GM23248 (cell line): ENCODE results near the gene ABHD6. TPM values are rescaled to one million over a fixed set of nuclear protein-coding genes. Genes with fewer than 3 reads are reported as not detected.
A peak's percentile ranks its signal among the peaks of the same experiment; 100 is the strongest.

Experiments
- DNase-seq: peaks from one replicate; pipeline ENCODE4 v3.0.0-alpha.2; 2015
- H2AFZ ChIP-seq: fragments of 200-600 bp; sonication (generic); 2 replicates; pipeline ENCODE4 v1.6.1; 2016; ENCODE audit warnings: antibody characterized with exemption
- H3F3A ChIP-seq: fragments of 200-600 bp; sonication (generic); 2 replicates; pipeline ENCODE4 v1.6.1; 2016; ENCODE audit warnings: mild to moderate bottlenecking, antibody characterized with exemption, mixed run types; ENCODE audit not compliant: insufficient read depth
- H3K27ac ChIP-seq: fragments of 200-600 bp; sonication (generic); 2 replicates; pipeline ENCODE4 v1.5.1; 2016; ENCODE audit warnings: mild to moderate bottlenecking
- H3K27me3 ChIP-seq: fragments of 200-600 bp; sonication (generic); replicated peaks from 2 replicates; pipeline ENCODE4 v1.6.1; 2016; ENCODE audit warnings: mild to moderate bottlenecking; ENCODE audit not compliant: insufficient read depth
- H3K36me3 ChIP-seq: fragments of 200-600 bp; sonication (generic); 2 replicates; pipeline ENCODE4 v1.6.1; 2016; ENCODE audit warnings: low read depth, mild to moderate bottlenecking
- H3K4me1 ChIP-seq: fragments of 200-600 bp; sonication (generic); 2 replicates; pipeline ENCODE4 v1.6.1; 2016; ENCODE audit warnings: mild to moderate bottlenecking; ENCODE audit not compliant: insufficient read depth
- H3K4me2 ChIP-seq: fragments of 200-600 bp; sonication (generic); one replicate; pipeline ENCODE4 v1.6.1; 2016; ENCODE audit warnings: mild to moderate bottlenecking; ENCODE audit not compliant: unreplicated experiment
- H3K4me3 ChIP-seq: fragments of 200-600 bp; sonication (generic); 2 replicates; pipeline ENCODE4 v1.5.1; 2016; ENCODE audit warnings: mild to moderate bottlenecking
- H3K79me2 ChIP-seq: fragments of 200-600 bp; sonication (generic); 2 replicates; pipeline ENCODE4 v1.6.1; 2016; ENCODE audit warnings: mild to moderate bottlenecking; ENCODE audit not compliant: insufficient read depth
- H3K9ac ChIP-seq: fragments of 200-600 bp; sonication (generic); 2 replicates; pipeline ENCODE4 v1.6.1; 2016; ENCODE audit warnings: mild to moderate bottlenecking
- H3K9me2 ChIP-seq: fragments of 200-600 bp; sonication (generic); 2 replicates; pipeline ENCODE4 v1.6.1; 2016; ENCODE audit warnings: mixed run types, mild to moderate bottlenecking, moderate library complexity; ENCODE audit not compliant: insufficient read depth
- H3K9me3 ChIP-seq: fragments of 200-600 bp; sonication (generic); one replicate; pipeline ENCODE4 v1.6.1; 2017; ENCODE audit warnings: low read depth
- H4K20me1 ChIP-seq: fragments of 200-600 bp; sonication (generic); 2 replicates; pipeline ENCODE4 v1.6.0; 2016; ENCODE audit not compliant: insufficient read depth
- EZH2 ChIP-seq: fragments of 200-600 bp; sonication (generic); IDR thresholded peaks from 2 replicates; pipeline ENCODE4 v1.6.1; 2018; ENCODE audit warnings: antibody characterized with exemption, mild to moderate bottlenecking; ENCODE audit not compliant: insufficient read depth, poor library complexity, severe bottlenecking
- EZH2phosphoT487 ChIP-seq: fragments of 200-600 bp; sonication (generic); IDR thresholded peaks from 2 replicates; pipeline ENCODE4 v1.6.1; 2018; ENCODE audit warnings: antibody characterized with exemption, moderate library complexity, mild to moderate bottlenecking, low read depth; ENCODE audit not compliant: insufficient read depth
- WGBS, 2 experiments: methylation state at CpG; one replicate each; pipeline ENCODE4 v1.1.6; 2015 to 2017; ENCODE audit warnings: low lambda C conversion rate in 2 of 2, low coverage in 1 of 2; ENCODE audit errors: missing lambda C conversion rate in 2 of 2; 5-methylcytosine and 5-hydroxymethylcytosine counted together
- in situ Hi-C: fragments of 300-500 bp; cut with MboI; formaldehyde crosslinking; loops from 2 replicates; pipeline ENCODE4 v1.15.0; 2020
- polyA plus RNA-seq: library from polyadenylated mRNA; unstranded; fragments of >200 nt; fragmentation: Nextera tagmentation; extraction: Ambion mirVana; gene quantifications from 2 replicates; pipeline ENCODE4 v1.2.1, GENCODE V29; 2016
- total RNA-seq: library from RNA; depleted of rRNA; stranded (reverse); fragments of >200 nt; shearing (Covaris generic); gene quantifications from 2 replicates; pipeline ENCODE4 v1.2.3, GENCODE V29; 2014

The ABHD6 gene
- total and polyA plus RNA-seq, 2 experiments from 2014 or later: 4.4 to 5.3 TPM

DNA sequence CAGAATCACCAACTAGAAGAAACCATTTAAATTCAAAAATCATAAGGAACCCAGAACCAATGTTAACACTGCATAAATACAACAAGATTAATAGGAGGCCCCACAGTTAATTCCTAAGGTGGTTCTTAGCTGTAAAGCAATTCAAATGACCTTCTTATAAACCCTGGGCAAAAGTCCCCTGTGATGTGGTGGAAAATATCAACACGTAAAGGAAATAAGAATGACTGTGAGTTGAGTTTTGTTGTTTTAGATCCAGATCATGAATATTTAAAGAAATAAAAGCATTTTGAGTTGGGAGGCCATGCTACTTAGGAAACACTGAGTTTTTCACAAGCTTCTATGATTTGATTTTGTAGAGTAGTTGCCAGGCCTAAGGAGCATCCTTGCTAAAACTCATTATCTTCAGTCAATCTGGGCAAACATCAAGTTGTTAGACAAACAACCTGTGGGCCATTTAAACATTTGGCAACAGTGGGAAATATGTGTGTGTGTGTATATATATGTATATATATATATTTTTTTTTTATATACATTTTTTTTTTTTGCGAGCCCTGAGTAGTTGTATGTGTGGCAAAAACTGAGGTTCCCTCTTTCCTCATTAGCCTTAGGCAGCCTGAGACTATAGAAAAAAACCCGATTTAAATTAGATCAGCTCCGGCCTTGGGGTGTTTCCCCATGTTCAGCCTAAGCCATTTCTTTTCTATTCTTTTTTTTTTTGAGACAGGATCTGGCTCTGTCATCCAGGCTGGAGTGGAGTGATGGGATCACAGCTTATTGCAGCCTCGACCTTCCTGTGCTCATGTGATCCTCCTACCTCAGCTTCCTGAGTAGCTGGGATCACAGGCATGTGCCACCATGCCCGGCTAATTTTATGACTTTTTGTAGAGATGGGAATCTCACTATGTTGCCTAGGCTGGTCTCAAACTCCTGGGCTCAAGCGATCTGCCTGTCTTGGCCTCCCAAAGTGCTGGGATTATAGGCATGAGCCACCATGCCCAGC, 87.1 kb downstream of the ABHD6 start:
- WGBS, 2 experiments: 93 to 97% methylated on average over 7 of the region's 7 CpGs
- Histone ChIP-seq H2AFZ (no peak overlapping the region), H3K79me2 (0 out of 2 replicates have a peak, but pooled peaks cover 8% of the 10 kb centered on the region), H3K27me3 (no peaks in the 10 kb centered on the region), H3K9ac (no peak overlapping the region), H3F3A (peaks cover 19% of the 10 kb centered on the region; the same call in 1 of the 2 replicates), H3K9me3 (no peaks in the 10 kb centered on the region), H3K9me2 (no peaks in the 10 kb centered on the region), H4K20me1 (no peaks in the 10 kb centered on the region), H3K27ac (no peak overlapping the region), H3K4me1 (peaks cover 8% of the 10 kb centered on the region; the same call in 1 of the 2 replicates), H3K4me3 (no peak overlapping the region), H3K36me3 (no peaks in the 10 kb centered on the region), H3K4me2 (peak overlapping the region; percentile 16)
- TF ChIP-seq EZH2phosphoT487 (no peak), EZH2 (no peak)
- in situ Hi-C loops: loop anchor here (5.0 to 10.0 kb wide), 2 partner anchors 83 to 210 kb away; partner anchors contain the start of gene ACOX2
- no peak for DNase-seq

DNA sequence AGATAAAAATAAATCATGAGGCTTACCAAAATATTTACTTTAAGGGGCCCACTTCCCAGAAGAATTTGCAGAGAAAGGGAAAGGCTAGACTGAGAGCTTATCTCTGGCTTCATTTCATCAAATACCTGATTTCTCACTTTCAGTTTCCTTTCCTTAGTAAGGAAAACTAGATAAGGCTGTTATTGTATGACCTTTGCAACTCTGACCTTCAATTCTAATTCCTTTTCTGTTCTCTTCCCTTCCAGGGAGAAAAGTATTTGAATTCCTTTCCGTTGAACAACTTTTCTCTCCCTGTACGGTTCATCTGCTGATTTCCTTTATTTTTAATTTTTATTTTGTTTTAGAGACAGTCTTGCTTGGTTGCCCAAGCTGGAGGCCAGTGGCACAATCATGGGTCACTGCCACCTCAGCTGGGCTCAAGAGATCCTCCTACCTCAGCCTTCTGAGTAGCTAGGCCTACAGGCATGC, 88.0 kb downstream of the ABHD6 start:
- H3K9ac ChIP-seq: no peak overlapping the region
- H3K4me2 ChIP-seq: peak overlapping the region; percentile 16
- 0 out of 2 replicates have a peak overlapping the region, but pooled peaks have one; percentile 23 for H3K27ac ChIP-seq
- H3K4me1 ChIP-seq: peaks cover 8% of the 10 kb centered on the region; the same call in 1 of the 2 replicates
- H3F3A ChIP-seq: peaks cover 25% of the 10 kb centered on the region; the same call in 1 of the 2 replicates
- H3K9me2 ChIP-seq: no peaks in the 10 kb centered on the region
- no peaks in the 10 kb centered on the region for H3K27me3 ChIP-seq
- no peak for DNase-seq
- TF ChIP-seq EZH2: no peak
- TF ChIP-seq EZH2phosphoT487: no peak
- WGBS, 2 experiments: 22 to 36% methylated on average over 2 of the region's 2 CpGs
- in situ Hi-C loops: loop anchor here (5.0 to 10.0 kb wide), 2 partner anchors 82 to 209 kb away; partner anchors contain the start of gene ACOX2
- H3K4me3 ChIP-seq: no peak overlapping the region
- H2AFZ ChIP-seq: no peak overlapping the region
- 0 out of 2 replicates have a peak, but pooled peaks cover 8% of the 10 kb centered on the region for H3K79me2 ChIP-seq
- H4K20me1 ChIP-seq: no peaks in the 10 kb centered on the region
- no peaks in the 10 kb centered on the region for H3K36me3 ChIP-seq
- no peaks in the 10 kb centered on the region for H3K9me3 ChIP-seq

DNA sequence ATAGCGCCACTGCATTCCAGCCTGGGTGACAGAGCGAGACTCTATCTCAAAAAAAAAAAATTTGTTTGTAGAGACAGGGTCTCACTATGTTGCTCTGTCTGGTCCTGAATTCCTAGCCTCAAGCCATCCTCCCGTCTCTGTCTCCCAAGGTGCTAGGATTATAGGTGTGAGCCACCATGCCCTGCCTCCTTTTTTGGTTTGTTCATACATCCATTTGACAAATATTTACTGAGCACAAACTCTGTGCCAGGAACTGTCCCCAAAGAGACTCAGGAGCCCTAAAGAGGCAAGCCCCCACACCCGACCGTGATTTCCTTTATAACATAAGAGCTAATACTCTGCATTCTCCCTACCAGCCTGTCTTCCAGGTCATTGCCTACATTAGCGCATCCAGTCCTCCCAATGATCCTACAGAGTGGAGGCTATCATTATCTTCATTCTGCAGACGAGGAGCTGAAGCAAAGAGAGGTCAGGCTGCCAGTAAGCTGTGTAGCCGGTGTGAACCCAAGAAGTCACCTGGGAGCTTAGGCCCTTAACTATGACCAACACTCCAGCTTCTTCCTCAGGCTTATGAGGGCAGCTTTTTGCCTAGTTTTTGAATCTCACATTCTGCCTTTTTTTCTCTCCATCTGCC, 88.8 kb downstream of the ABHD6 start:
- in situ Hi-C loops: loop anchor here (5.0 to 10.0 kb wide), 2 partner anchors 81 to 208 kb away; partner anchors contain the start of gene ACOX2

More for the DNA sequence above, 88.8 kb downstream of the ABHD6 start:
- H3F3A ChIP-seq: peaks cover 32% of the 10 kb centered on the region; the same call in 1 of the 2 replicates
- H4K20me1 ChIP-seq: no peaks in the 10 kb centered on the region
- no peaks in the 10 kb centered on the region for H3K9me3 ChIP-seq
- H3K27ac ChIP-seq: no peak overlapping the region
- no peaks in the 10 kb centered on the region for H3K27me3 ChIP-seq
- WGBS, 2 experiments: 96 to 100% methylated on average over 8 of the region's 8 CpGs
- no peaks in the 10 kb centered on the region for H3K36me3 ChIP-seq
- DNase-seq: no peak
- H3K9ac ChIP-seq: no peak overlapping the region
- no peak overlapping the region for H3K4me3 ChIP-seq
- TF ChIP-seq EZH2phosphoT487 (no peak), EZH2 (no peak)
- H2AFZ ChIP-seq: no peak overlapping the region
- no peak overlapping the region for H3K4me2 ChIP-seq
- peaks cover 8% of the 10 kb centered on the region; the same call in 1 of the 2 replicates for H3K4me1 ChIP-seq
- H3K9me2 ChIP-seq: no peaks in the 10 kb centered on the region
- H3K79me2 ChIP-seq: 0 out of 2 replicates have a peak, but pooled peaks cover 4% of the 10 kb centered on the region
